ENCODE measurements around the gene PHACTR1. TPM values are rescaled to one million over a fixed set of nuclear protein-coding genes. Genes with fewer than 3 reads are reported as not detected.

Gene PHACTR1
- total and polyA plus RNA-seq, 9 of the 15 experiments (the other 6 are each of a cell fraction or from before 2014, with no cell fraction given), result 11.5 to 32.6 (median 22.0) TPM

- in situ Hi-C loops (cut with MboI), result no loop called here
- Histone ChIP-seq H3K27me3 (ENCODE audit: control insufficient read depth in 2 of 2, insufficient read depth in 2 of 2, low read length in 2 of 2) (peaks cover 9 to 17% of the 10 kb centered on the region in 2 experiments; a peak in 4 of 5 replicates), H4K20me1 (replicated peaks; ENCODE audit: control insufficient read depth, insufficient read depth, low read length) (no peaks in the 10 kb centered on the region), H3K9ac (ENCODE audit: insufficient read depth in 1 of 2, low read depth in 2 of 2, low read length in 2 of 2) (no peak overlapping the region), H3K27ac (ENCODE audit: extremely low read depth, low read depth, low read length) (no peak overlapping the region), H3K79me2 (ENCODE audit: control insufficient read depth, insufficient read depth, low read length) (no peaks in the 10 kb centered on the region), H3K4me2 (ENCODE audit: insufficient read depth, low read length) (no peak overlapping the region), H3K9me1 (ENCODE audit: control insufficient read depth, insufficient read depth, low read length) (no peaks in the 10 kb centered on the region), H3K36me3 (ENCODE audit: control insufficient read depth, insufficient read depth, low read length) (no peaks in the 10 kb centered on the region), H2AFZ (ENCODE audit: low read depth, low read length) (no peak overlapping the region), H3K9me3 (replicated peaks; ENCODE audit: control insufficient read depth, insufficient read depth, low read depth, low read length) (no peaks in the 10 kb centered on the region), H3K4me1 (replicated peaks in 1 of 2; ENCODE audit: control insufficient read depth in 2 of 2, insufficient read depth in 2 of 2, low read length in 2 of 2) (no peaks in the 10 kb centered on the region), H3K4me3 (no peak overlapping the region)
- TF ChIP-seq ZKSCAN8 (CRISPR knock-in tag; IDR thresholded peaks at IDR 0.05), result peak; percentile 44; the same call in 1 of the 2 replicates
- TF ChIP-seq TBL1XR1 (IDR thresholded peaks at IDR 0.05; ENCODE audit: low read length in 2 of 2), result no peak
- no peak for TF ChIP-seq SMARCB1 (IDR thresholded peaks at IDR 0.05; ENCODE audit: insufficient read length, low read depth)
- no TSS peak for BruUV-seq (replicated peaks)
- WGBS (ENCODE audit: insufficient coverage, low coverage, missing lambda C conversion rate), result 0% methylated on average over 1 of the region's 1 CpG
- DNase-seq (ENCODE audit: extremely low read depth in 1 of 4, low spot score in 3 of 4) (no peak), ATAC-seq (no peak), FAIRE-seq (peak; percentile 23)
- ChIA-PET POLR2A (interaction anchor here (1.1 to 1.5 kb wide), 2 partner anchors 16 to 26 kb away, joined by 3 read pairs; no protein-coding TSS in a partner anchor), CTCF (ENCODE audit: low intra/inter-chr PET ratio) (no interaction called here)
- intact Hi-C loops (cut with micrococcal nuclease), result no loop called here
These were observed 526.0 kb downstream of the PHACTR1 start for GRCh38 chr6:13242590-13242989.

DNA sequence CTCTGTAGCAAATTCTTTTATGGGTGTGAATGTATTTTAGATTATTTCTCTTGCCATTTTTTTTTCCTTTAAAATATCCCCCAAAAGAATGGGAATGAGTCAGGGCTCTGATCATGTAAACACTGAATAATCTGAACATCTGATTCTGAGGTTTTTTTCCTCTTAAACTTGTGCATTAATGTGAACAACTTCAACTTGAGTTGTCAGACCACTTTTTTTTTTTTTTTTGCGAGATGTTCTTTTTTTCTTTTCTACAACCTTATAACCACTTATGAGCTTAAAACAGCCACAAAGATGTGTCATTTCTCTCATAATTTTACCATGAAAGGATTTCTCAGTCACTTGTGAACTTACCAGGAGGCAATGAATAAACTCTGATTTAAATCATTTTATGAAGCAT lies 526.5 kb downstream of the PHACTR1 start:
- no peak overlapping the region for H3K4me2 ChIP-seq (ENCODE audit: insufficient read depth, low read length)
- no peaks in the 10 kb centered on the region for H3K79me2 ChIP-seq (ENCODE audit: control insufficient read depth, insufficient read depth, low read length)
- FAIRE-seq (no peak), ATAC-seq (no peak), DNase-seq (ENCODE audit: extremely low read depth in 1 of 4, low spot score in 3 of 4) (no peak)
- no TSS peak for BruUV-seq (replicated peaks)
- intact Hi-C loops (cut with micrococcal nuclease) (no loop called here), in situ Hi-C loops (cut with MboI) (no loop called here)
- ChIA-PET CTCF (ENCODE audit: low intra/inter-chr PET ratio) (no interaction called here), POLR2A (interaction anchor here (0.6 to 1.1 kb wide), 2 partner anchors 16 to 303 kb away, joined by 3 read pairs; no protein-coding TSS in a partner anchor)
- no peak overlapping the region for H3K4me3 ChIP-seq
- no peak overlapping the region for H3K9ac ChIP-seq (ENCODE audit: insufficient read depth in 1 of 2, low read depth in 2 of 2, low read length in 2 of 2)
- H3K36me3 ChIP-seq (ENCODE audit: control insufficient read depth, insufficient read depth, low read length), result no peaks in the 10 kb centered on the region
- no peaks in the 10 kb centered on the region for H3K9me3 ChIP-seq (replicated peaks; ENCODE audit: control insufficient read depth, insufficient read depth, low read depth, low read length)
- H3K27ac ChIP-seq (ENCODE audit: extremely low read depth, low read depth, low read length), result no peak overlapping the region
- TF ChIP-seq ELF2 (CRISPR knock-in tag; IDR thresholded peaks at IDR 0.05) (no peak), CHD4 (IDR thresholded peaks at IDR 0.05; ENCODE audit: insufficient read depth, insufficient replicate concordance, low read depth, low read length, poor library complexity, severe bottlenecking) (no peak), NFE2 (IDR thresholded peaks at IDR 0.05; ENCODE audit: low read depth) (no peak)
- no peaks in the 10 kb centered on the region for H4K20me1 ChIP-seq (replicated peaks; ENCODE audit: control insufficient read depth, insufficient read depth, low read length)
- H3K27me3 ChIP-seq (ENCODE audit: control insufficient read depth in 2 of 2, insufficient read depth in 2 of 2, low read length in 2 of 2), result peaks cover 6 to 17% of the 10 kb centered on the region in 2 experiments; a peak in 4 of 5 replicates
- WGBS (ENCODE audit: insufficient coverage, low coverage, missing lambda C conversion rate), result 38% methylated on average over 1 of the region's 1 CpG
- no peaks in the 10 kb centered on the region for H3K4me1 ChIP-seq (replicated peaks in 1 of 2; ENCODE audit: control insufficient read depth in 2 of 2, insufficient read depth in 2 of 2, low read length in 2 of 2)
- no peak overlapping the region for H2AFZ ChIP-seq (ENCODE audit: low read depth, low read length)
- H3K9me1 ChIP-seq (ENCODE audit: control insufficient read depth, insufficient read depth, low read length), result no peaks in the 10 kb centered on the region
